ENCODE data around the gene SH3RF1. TPM values are rescaled to one million over a fixed set of nuclear protein-coding genes. Genes with fewer than 3 reads are reported as not detected.

The SH3RF1 gene
- total and polyA plus RNA-seq, 2 experiments from 2014 or later, result 7.8 to 12.4 TPM

DNA sequence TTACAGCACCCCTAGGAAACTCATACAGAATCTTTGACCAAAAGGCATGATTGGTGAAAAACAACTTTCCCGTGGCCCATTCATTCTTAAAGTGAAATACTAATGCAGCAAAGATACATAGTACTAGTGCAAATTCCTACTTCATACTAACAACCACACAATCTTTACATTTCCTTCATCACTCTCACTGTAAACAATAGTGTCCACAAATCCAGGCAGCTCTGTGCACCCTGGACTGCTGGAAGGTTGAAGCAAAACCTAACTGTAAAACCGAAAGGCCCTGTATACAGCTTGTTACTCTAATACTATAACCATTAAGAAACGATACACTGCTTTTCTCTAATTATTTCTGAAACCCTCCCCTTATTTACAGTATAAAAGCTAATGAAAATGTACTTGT, 82.6 kb downstream of the SH3RF1 start (continued):
- TF ChIP-seq, protein P1, sequence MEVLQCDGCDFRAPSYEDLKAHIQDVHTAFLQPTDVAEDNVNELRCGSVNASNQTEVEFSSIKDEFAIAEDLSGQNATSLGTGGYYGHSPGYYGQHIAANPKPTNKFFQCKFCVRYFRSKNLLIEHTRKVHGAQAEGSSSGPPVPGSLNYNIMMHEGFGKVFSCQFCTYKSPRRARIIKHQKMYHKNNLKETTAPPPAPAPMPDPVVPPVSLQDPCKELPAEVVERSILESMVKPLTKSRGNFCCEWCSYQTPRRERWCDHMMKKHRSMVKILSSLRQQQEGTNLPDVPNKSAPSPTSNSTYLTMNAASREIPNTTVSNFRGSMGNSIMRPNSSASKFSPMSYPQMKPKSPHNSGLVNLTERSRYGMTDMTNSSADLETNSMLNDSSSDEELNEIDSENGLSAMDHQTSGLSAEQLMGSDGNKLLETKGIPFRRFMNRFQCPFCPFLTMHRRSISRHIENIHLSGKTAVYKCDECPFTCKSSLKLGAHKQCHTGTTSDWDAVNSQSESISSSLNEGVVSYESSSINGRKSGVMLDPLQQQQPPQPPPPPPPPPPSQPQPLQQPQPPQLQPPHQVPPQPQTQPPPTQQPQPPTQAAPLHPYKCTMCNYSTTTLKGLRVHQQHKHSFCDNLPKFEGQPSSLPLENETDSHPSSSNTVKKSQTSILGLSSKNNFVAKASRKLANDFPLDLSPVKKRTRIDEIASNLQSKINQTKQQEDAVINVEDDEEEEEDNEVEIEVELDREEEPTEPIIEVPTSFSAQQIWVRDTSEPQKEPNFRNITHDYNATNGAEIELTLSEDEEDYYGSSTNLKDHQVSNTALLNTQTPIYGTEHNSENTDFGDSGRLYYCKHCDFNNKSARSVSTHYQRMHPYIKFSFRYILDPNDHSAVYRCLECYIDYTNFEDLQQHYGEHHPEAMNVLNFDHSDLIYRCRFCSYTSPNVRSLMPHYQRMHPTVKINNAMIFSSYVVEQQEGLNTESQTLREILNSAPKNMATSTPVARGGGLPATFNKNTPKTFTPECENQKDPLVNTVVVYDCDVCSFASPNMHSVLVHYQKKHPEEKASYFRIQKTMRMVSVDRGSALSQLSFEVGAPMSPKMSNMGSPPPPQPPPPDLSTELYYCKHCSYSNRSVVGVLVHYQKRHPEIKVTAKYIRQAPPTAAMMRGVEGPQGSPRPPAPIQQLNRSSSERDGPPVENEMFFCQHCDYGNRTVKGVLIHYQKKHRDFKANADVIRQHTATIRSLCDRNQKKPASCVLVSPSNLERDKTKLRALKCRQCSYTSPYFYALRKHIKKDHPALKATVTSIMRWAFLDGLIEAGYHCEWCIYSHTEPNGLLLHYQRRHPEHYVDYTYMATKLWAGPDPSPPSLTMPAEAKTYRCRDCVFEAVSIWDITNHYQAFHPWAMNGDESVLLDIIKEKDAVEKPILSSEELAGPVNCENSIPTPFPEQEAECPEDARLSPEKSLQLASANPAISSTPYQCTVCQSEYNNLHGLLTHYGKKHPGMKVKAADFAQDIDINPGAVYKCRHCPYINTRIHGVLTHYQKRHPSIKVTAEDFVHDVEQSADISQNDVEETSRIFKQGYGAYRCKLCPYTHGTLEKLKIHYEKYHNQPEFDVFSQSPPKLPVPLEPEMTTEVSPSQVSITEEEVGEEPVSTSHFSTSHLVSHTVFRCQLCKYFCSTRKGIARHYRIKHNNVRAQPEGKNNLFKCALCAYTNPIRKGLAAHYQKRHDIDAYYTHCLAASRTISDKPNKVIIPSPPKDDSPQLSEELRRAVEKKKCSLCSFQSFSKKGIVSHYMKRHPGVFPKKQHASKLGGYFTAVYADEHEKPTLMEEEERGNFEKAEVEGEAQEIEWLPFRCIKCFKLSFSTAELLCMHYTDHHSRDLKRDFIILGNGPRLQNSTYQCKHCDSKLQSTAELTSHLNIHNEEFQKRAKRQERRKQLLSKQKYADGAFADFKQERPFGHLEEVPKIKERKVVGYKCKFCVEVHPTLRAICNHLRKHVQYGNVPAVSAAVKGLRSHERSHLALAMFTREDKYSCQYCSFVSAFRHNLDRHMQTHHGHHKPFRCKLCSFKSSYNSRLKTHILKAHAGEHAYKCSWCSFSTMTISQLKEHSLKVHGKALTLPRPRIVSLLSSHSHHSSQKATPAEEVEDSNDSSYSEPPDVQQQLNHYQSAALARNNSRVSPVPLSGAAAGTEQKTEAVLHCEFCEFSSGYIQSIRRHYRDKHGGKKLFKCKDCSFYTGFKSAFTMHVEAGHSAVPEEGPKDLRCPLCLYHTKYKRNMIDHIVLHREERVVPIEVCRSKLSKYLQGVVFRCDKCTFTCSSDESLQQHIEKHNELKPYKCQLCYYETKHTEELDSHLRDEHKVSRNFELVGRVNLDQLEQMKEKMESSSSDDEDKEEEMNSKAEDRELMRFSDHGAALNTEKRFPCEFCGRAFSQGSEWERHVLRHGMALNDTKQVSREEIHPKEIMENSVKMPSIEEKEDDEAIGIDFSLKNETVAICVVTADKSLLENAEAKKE (CRISPR knock-in tag; IDR thresholded peaks at IDR 0.05), result no peak
- TF ChIP-seq JUNB (IDR thresholded peaks at IDR 0.05; ENCODE audit: unreplicated experiment), result no peak
- no peak for TF ChIP-seq NANOG (IDR thresholded peaks at IDR 0.05; ENCODE audit: borderline replicate concordance)
- TF ChIP-seq, protein P2, sequence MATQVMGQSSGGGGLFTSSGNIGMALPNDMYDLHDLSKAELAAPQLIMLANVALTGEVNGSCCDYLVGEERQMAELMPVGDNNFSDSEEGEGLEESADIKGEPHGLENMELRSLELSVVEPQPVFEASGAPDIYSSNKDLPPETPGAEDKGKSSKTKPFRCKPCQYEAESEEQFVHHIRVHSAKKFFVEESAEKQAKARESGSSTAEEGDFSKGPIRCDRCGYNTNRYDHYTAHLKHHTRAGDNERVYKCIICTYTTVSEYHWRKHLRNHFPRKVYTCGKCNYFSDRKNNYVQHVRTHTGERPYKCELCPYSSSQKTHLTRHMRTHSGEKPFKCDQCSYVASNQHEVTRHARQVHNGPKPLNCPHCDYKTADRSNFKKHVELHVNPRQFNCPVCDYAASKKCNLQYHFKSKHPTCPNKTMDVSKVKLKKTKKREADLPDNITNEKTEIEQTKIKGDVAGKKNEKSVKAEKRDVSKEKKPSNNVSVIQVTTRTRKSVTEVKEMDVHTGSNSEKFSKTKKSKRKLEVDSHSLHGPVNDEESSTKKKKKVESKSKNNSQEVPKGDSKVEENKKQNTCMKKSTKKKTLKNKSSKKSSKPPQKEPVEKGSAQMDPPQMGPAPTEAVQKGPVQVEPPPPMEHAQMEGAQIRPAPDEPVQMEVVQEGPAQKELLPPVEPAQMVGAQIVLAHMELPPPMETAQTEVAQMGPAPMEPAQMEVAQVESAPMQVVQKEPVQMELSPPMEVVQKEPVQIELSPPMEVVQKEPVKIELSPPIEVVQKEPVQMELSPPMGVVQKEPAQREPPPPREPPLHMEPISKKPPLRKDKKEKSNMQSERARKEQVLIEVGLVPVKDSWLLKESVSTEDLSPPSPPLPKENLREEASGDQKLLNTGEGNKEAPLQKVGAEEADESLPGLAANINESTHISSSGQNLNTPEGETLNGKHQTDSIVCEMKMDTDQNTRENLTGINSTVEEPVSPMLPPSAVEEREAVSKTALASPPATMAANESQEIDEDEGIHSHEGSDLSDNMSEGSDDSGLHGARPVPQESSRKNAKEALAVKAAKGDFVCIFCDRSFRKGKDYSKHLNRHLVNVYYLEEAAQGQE (IDR thresholded peaks at IDR 0.05; ENCODE audit: unreplicated experiment), result no peak
- TF ChIP-seq EZH2phosphoT487 (IDR thresholded peaks at IDR 0.05; ENCODE audit: unreplicated experiment), result no peak
- TF ChIP-seq, protein P3, sequence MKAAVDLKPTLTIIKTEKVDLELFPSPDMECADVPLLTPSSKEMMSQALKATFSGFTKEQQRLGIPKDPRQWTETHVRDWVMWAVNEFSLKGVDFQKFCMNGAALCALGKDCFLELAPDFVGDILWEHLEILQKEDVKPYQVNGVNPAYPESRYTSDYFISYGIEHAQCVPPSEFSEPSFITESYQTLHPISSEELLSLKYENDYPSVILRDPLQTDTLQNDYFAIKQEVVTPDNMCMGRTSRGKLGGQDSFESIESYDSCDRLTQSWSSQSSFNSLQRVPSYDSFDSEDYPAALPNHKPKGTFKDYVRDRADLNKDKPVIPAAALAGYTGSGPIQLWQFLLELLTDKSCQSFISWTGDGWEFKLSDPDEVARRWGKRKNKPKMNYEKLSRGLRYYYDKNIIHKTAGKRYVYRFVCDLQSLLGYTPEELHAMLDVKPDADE (IDR thresholded peaks at IDR 0.05), result no peak

All from GM23338 (cell line).